MM.1S (cell line): Measurements from ENCODE around the gene CELF2.
A peak's percentile ranks its signal among the peaks of the same experiment; 100 is the strongest.

Experiments
- DNase-seq: peaks from one replicate; pipeline ENCODE4 v3.0.0-alpha.2; 2015
- H2AFZ ChIP-seq: fragments of 300-600 bp; sonication (generic); 2 replicates; pipeline ENCODE4 v1.6.0; 2016; ENCODE audit warnings: antibody characterized with exemption, low read length
- H3F3A ChIP-seq: fragments of 300-600 bp; sonication (generic); 2 replicates; pipeline ENCODE4 v1.6.1; 2016; ENCODE audit warnings: mild to moderate bottlenecking, antibody characterized with exemption, low read length, moderate library complexity, mixed read lengths; ENCODE audit not compliant: insufficient read depth
- H3K27ac ChIP-seq: fragments of 300-600 bp; sonication (generic); 2 replicates; pipeline ENCODE4 v1.5.1; 2016; ENCODE audit warnings: mild to moderate bottlenecking, low read length
- H3K27me3 ChIP-seq: fragments of 300-600 bp; sonication (generic); replicated peaks from 2 replicates; pipeline ENCODE4 v1.6.0; 2016; ENCODE audit warnings: low read length; ENCODE audit not compliant: insufficient read depth
- H3K36me3 ChIP-seq: fragments of 300-600 bp; sonication (generic); replicated peaks from 2 replicates; pipeline ENCODE4 v1.6.1; 2016; ENCODE audit warnings: mild to moderate bottlenecking, low read length, mixed read lengths; ENCODE audit not compliant: insufficient read depth
- H3K4me1 ChIP-seq: fragments of 300-600 bp; sonication (generic); 2 replicates; pipeline ENCODE4 v1.6.1; 2016; ENCODE audit warnings: low read length, mixed read lengths
- H3K4me2 ChIP-seq: fragments of 300-600 bp; sonication (generic); 2 replicates; pipeline ENCODE4 v1.6.0; 2016; ENCODE audit warnings: low read depth, low read length
- H3K4me3 ChIP-seq: fragments of 300-600 bp; sonication (generic); 2 replicates; pipeline ENCODE4 v1.5.1; 2016; ENCODE audit warnings: low read length, mixed read lengths
- H3K79me2 ChIP-seq: fragments of 300-600 bp; sonication (generic); 2 replicates; pipeline ENCODE4 v1.6.1; 2016; ENCODE audit warnings: mixed run types, low read length, mixed read lengths
- H3K9ac ChIP-seq: fragments of 300-600 bp; sonication (generic); 2 replicates; pipeline ENCODE4 v1.6.1; 2016; ENCODE audit warnings: low read length, mixed read lengths
- H3K9me2 ChIP-seq: fragments of 300-600 bp; sonication (generic); replicated peaks from 2 replicates; pipeline ENCODE4 v1.6.1; 2016; ENCODE audit warnings: mild to moderate bottlenecking, low read length, mixed read lengths; ENCODE audit not compliant: insufficient read depth
- H3K9me3 ChIP-seq: fragments of 300-600 bp; sonication (generic); replicated peaks from 2 replicates; pipeline ENCODE4 v1.6.1; 2016; ENCODE audit warnings: mild to moderate bottlenecking, low read length, mixed read lengths; ENCODE audit not compliant: insufficient read depth
- H4K20me1 ChIP-seq: fragments of 300-600 bp; sonication (generic); 2 replicates; pipeline ENCODE4 v1.6.1; 2016; ENCODE audit warnings: mild to moderate bottlenecking, low read length, moderate library complexity, mixed read lengths; ENCODE audit not compliant: insufficient read depth
- EZH2 ChIP-seq: fragments of 300-600 bp; sonication (generic); optimal IDR thresholded peaks from 2 replicates; pipeline ENCODE3; 2017; ENCODE audit warnings: low read depth, mild to moderate bottlenecking, antibody characterized with exemption, low read length, mixed read lengths
- EZH2phosphoT487 ChIP-seq: fragments of 300-600 bp; sonication (generic); IDR thresholded peaks from 2 replicates; pipeline ENCODE4 v1.6.1; 2018; ENCODE audit warnings: antibody characterized with exemption, low read length
- TF ChIP-seq, protein P1 (sequence below): fragments of 300-600 bp; sonication (generic); IDR thresholded peaks from 2 replicates; pipeline ENCODE4 v1.5.1; 2016; ENCODE audit warnings: antibody characterized with exemption, low read length, mixed read lengths

Gene CELF2

DNA sequence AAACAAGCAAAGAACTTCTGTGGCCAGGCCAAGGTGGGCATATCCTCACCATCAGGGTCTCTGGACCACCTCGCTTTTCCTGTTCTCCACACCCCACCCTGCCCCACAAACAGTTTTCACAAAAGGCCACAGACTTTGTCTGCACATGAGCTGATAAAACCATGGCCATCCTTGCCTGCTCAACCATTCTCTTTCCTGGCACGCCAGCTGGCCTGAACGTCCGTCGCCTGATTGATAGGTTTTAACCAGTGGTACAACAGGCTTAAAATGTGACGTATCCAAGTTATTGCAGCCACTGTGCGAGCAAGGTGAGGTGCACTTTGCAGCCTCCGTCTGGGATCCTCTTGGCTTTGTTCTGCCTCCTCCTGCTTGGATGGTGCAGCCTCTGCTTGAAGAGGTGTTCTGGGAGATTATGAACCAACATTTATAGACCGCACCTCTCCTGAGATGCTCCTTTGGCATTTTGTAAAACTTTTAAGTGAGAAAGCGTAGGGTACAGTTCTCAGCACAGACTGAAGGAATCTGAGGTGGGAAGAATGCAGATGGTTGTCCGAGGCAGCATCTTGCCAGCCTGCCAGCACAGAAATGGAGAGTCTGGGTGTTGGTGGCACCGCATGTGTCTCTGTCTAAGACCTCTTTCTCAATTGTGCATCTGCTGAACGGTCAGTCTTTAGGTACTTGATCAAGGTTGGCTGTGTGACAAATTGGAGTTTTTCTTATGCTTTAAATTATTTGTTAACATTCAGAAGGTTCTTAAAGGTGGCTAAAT lies 288.3 kb downstream of the CELF2 start:
- no peaks in the 10 kb centered on the region for H3K9me3 ChIP-seq
- no peak overlapping the region for H3K9ac ChIP-seq
- H3K79me2 ChIP-seq = peaks cover 96% of the 10 kb centered on the region
- TF ChIP-seq, protein P1, sequence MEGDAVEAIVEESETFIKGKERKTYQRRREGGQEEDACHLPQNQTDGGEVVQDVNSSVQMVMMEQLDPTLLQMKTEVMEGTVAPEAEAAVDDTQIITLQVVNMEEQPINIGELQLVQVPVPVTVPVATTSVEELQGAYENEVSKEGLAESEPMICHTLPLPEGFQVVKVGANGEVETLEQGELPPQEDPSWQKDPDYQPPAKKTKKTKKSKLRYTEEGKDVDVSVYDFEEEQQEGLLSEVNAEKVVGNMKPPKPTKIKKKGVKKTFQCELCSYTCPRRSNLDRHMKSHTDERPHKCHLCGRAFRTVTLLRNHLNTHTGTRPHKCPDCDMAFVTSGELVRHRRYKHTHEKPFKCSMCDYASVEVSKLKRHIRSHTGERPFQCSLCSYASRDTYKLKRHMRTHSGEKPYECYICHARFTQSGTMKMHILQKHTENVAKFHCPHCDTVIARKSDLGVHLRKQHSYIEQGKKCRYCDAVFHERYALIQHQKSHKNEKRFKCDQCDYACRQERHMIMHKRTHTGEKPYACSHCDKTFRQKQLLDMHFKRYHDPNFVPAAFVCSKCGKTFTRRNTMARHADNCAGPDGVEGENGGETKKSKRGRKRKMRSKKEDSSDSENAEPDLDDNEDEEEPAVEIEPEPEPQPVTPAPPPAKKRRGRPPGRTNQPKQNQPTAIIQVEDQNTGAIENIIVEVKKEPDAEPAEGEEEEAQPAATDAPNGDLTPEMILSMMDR = no peak
- TF ChIP-seq EZH2 (no peak), EZH2phosphoT487 (no peak)
- no peak overlapping the region; the same call in 1 of the 2 replicates for H3K27ac ChIP-seq
- no peaks in the 10 kb centered on the region for H3K9me2 ChIP-seq
- no peak overlapping the region for H2AFZ ChIP-seq
- peaks cover 43% of the 10 kb centered on the region for H3K36me3 ChIP-seq
- DNase-seq = no peak
- peaks cover 15% of the 10 kb centered on the region; the same call in 1 of the 2 replicates for H4K20me1 ChIP-seq
- H3K4me2 ChIP-seq = no peak overlapping the region
- H3K4me3 ChIP-seq = no peak overlapping the region
- H3K4me1 ChIP-seq = peaks cover 39% of the 10 kb centered on the region
- no peaks in the 10 kb centered on the region for H3K27me3 ChIP-seq
- peaks cover 49% of the 10 kb centered on the region for H3F3A ChIP-seq

DNA sequence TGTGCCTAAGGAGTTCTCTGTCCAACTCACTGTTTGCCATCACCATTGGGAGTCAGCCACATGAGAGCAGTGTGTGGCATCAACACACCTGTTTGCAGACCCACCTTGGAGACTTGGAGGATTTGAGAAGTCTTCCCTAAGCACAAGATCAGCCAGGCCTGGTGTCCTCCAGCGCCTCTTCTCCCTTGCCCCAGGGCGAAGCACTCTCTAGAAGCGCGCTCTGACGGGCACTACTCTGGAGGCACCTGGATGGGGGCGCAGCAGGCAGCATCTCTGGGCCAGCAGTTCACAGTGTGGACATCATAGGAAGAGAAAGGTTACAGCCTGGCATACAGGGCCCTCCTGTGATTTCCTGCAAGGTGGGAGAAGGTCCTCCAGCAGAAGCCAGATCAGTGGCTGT lies 289.3 kb downstream of the CELF2 start:
- Histone ChIP-seq H3K36me3 (peaks cover 39% of the 10 kb centered on the region), H4K20me1 (peaks cover 15% of the 10 kb centered on the region; the same call in 1 of the 2 replicates), H2AFZ (no peak overlapping the region), H3K27me3 (no peaks in the 10 kb centered on the region), H3K9me3 (no peaks in the 10 kb centered on the region), H3K27ac (peak overlapping the region; percentile 41; the same call in 1 of the 2 replicates), H3K4me1 (peaks cover 39% of the 10 kb centered on the region), H3K4me3 (no peak overlapping the region), H3K9ac (no peak overlapping the region), H3F3A (peaks cover 45% of the 10 kb centered on the region), H3K79me2 (peaks cover 100% of the 10 kb centered on the region), H3K9me2 (no peaks in the 10 kb centered on the region), H3K4me2 (no peak overlapping the region)
- TF ChIP-seq EZH2phosphoT487 (no peak), EZH2 (no peak)
- TF ChIP-seq, protein P1 = no peak
- no peak for DNase-seq

DNA sequence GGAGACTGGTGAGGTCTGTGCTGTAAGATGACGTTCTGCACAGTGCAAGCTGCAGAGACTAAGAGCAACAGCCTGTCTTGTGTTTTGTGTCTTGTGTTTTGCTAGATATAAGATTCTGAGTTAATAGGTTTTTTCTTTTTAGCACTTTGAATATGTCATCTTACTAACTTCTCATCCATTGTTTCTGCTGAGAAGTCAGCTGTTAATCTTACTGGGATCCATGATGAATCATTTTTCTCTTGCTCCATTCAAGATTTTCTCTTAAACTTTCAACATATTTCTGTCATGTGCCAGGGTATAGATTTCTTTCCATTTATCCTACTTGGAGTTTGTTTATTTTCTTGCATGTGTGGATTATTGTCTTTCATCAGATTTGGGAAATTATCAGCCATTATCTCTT lies 290.3 kb downstream of the CELF2 start:
- H2AFZ ChIP-seq = no peak overlapping the region
- no peaks in the 10 kb centered on the region for H3K9me3 ChIP-seq
- no peaks in the 10 kb centered on the region for H3K27me3 ChIP-seq
- TF ChIP-seq EZH2 (no peak), EZH2phosphoT487 (no peak)
- TF ChIP-seq, protein P1 = no peak
- no peak overlapping the region for H3K4me3 ChIP-seq
- peaks cover 99% of the 10 kb centered on the region for H3K79me2 ChIP-seq
- peaks cover 33% of the 10 kb centered on the region for H3K4me1 ChIP-seq
- H3K9me2 ChIP-seq = no peaks in the 10 kb centered on the region
- no peak overlapping the region for H3K4me2 ChIP-seq
- H3K9ac ChIP-seq = no peak overlapping the region
- peaks cover 15% of the 10 kb centered on the region; the same call in 1 of the 2 replicates for H4K20me1 ChIP-seq
- H3K36me3 ChIP-seq = peaks cover 31% of the 10 kb centered on the region
- peak overlapping the region; percentile 41; the same call in 1 of the 2 replicates for H3K27ac ChIP-seq
- H3F3A ChIP-seq = peaks cover 41% of the 10 kb centered on the region
- DNase-seq = no peak
